HCT116 (cell line): ENCODE measurements around the gene PKP1. TPM values are rescaled to one million over a fixed set of nuclear protein-coding genes. Genes with fewer than 3 reads are reported as not detected.

Source experiments
- ATAC-seq: fragments of 200-7000 bp; cut with Tn5 transposase; 2 replicates; pipeline ENCODE4 v1.9.1; 2020; ENCODE audit warnings: mild to moderate bottlenecking, moderate library complexity
- BruUV-seq: library from RNA; stranded (reverse); fragments of 400-500 nt; replicated peaks from 2 replicates; lab custom pipeline; 2021; lab: Mats Ljungman, UMichigan
- CTCF ChIA-PET: fragments of 300-600 bp; sonication (Branson Sonifier 250); formaldehyde crosslinking; loops from one replicate; lab custom pipeline; 2021; ENCODE audit warnings: antibody characterized with exemption; lab: Charles Lee
- POLR2A ChIA-PET: fragments of 300-600, 350-600 bp; sonication (Branson Sonifier 250); formaldehyde crosslinking; loops from one replicate; lab custom pipeline; 2021; ENCODE audit warnings: antibody characterized with exemption; lab: Charles Lee
- RAD21 ChIA-PET, 2 experiments: fragments of 300-600 bp; sonication (Branson Sonifier 250); formaldehyde crosslinking; loops; one replicate each; lab custom pipeline; 2023; ENCODE audit warnings: low total read pairs in 2 of 2; ENCODE audit not compliant: uncharacterized antibody in 2 of 2, unreplicated experiment in 2 of 2, low non-redundant PET in 1 of 2; lab: Charles Lee
- DNase-seq: peaks from one replicate; pipeline ENCODE4 v3.0.0-alpha.2; 2010; ENCODE audit warnings: low read depth, low spot score
- H2AFZ ChIP-seq: fragments of 200-600 bp; shearing (Covaris generic), sonication (generic); 2 replicates; pipeline ENCODE4 v1.6.1; 2017; ENCODE audit warnings: low read depth, mixed run types, mixed read lengths, antibody characterized with exemption, low read length; ENCODE audit not compliant: poor library complexity, severe bottlenecking
- H3K27ac ChIP-seq: 2 replicates; pipeline ENCODE4 v1.5.1; 2012; ENCODE audit warnings: low read depth, low read length
- H3K27me3 ChIP-seq: fragments of 200-600 bp; sonication (generic); 2 replicates; pipeline ENCODE4 v1.6.1; 2016; ENCODE audit warnings: mixed run types, low read length, mixed read lengths; ENCODE audit not compliant: insufficient read depth
- H3K36me3 ChIP-seq, 2 experiments: fragments of 200-500 bp in 1 of 2; fragments of 200-600 bp in 1 of 2; sonication (Bioruptor generic) in 1 of 2; sonication (generic) in 1 of 2; 2 replicates each; pipeline versions ENCODE4 v1.5.1 to v1.6.1; 2014 to 2016; ENCODE audit warnings: low read length in 2 of 2, inconsistent platforms in 1 of 2, mixed read lengths in 1 of 2, mixed run types in 1 of 2; ENCODE audit not compliant: insufficient read depth in 2 of 2, control insufficient read depth in 1 of 2
- H3K4me1 ChIP-seq, 2 experiments: fragments of 200-600 bp in 1 of 2; sonication (generic) in 1 of 2; 2 replicates each; pipeline versions ENCODE4 v1.5.1 to v1.6.1; 2012 to 2017; ENCODE audit warnings: low read length in 2 of 2, inconsistent platforms in 1 of 2, mild to moderate bottlenecking in 1 of 2, mixed read lengths in 1 of 2, mixed run types in 1 of 2, moderate library complexity in 1 of 2; ENCODE audit not compliant: insufficient read depth in 2 of 2, control insufficient read depth in 1 of 2
- H3K4me2 ChIP-seq: fragments of 200-600 bp; sonication (generic); 2 replicates; pipeline ENCODE4 v1.6.1; 2017; ENCODE audit warnings: mixed run types, low read length, mixed read lengths
- H3K4me3 ChIP-seq, 2 experiments: fragments of 200-600 bp in 1 of 2; sonication (generic) in 1 of 2; replicated peaks in 1 of 2; 2 replicates each; pipeline ENCODE4 v1.5.1; 2011 to 2016; ENCODE audit warnings: low read length in 2 of 2, control low read depth in 1 of 2, low read depth in 1 of 2, mild to moderate bottlenecking in 1 of 2, mixed read lengths in 1 of 2, mixed run types in 1 of 2
- H3K79me2 ChIP-seq: fragments of 200-600 bp; sonication (generic); 2 replicates; pipeline ENCODE4 v1.6.1; 2017; ENCODE audit warnings: mild to moderate bottlenecking, mixed run types, low read length, moderate library complexity, mixed read lengths; ENCODE audit not compliant: insufficient read depth
- H3K9ac ChIP-seq: fragments of 200-600 bp; sonication (generic); 2 replicates; pipeline ENCODE4 v1.6.1; 2016; ENCODE audit warnings: low read length, mixed read lengths
- H3K9me2 ChIP-seq: fragments of 200-600 bp; sonication (generic), shearing (Covaris generic); 2 replicates; pipeline ENCODE4 v1.6.1; 2017; ENCODE audit warnings: mixed run types, mild to moderate bottlenecking, moderate library complexity; ENCODE audit not compliant: insufficient read depth
- H3K9me3 ChIP-seq, 2 experiments: fragments of 200-500 bp in 1 of 2; fragments of 200-600 bp in 1 of 2; sonication (Bioruptor generic) in 1 of 2; sonication (generic) in 1 of 2; 2 replicates each; pipeline ENCODE4 v1.6.1; 2014 to 2017; ENCODE audit warnings: low read length in 2 of 2, mixed read lengths in 2 of 2, inconsistent platforms in 1 of 2, low read depth in 1 of 2, mild to moderate bottlenecking in 1 of 2, mixed run types in 1 of 2, moderate library complexity in 1 of 2; ENCODE audit not compliant: control insufficient read depth in 1 of 2, insufficient read depth in 1 of 2
- H4K20me1 ChIP-seq: fragments of 200-600 bp; sonication (generic), shearing (Covaris generic); 2 replicates; pipeline ENCODE4 v1.6.1; 2017; ENCODE audit warnings: mixed run types, mild to moderate bottlenecking, moderate library complexity; ENCODE audit not compliant: insufficient read depth
- CTCF ChIP-seq, 3 experiments: fragments of 200-600 bp in 1 of 3; sonication (generic) in 1 of 3; IDR thresholded peaks in 2 of 3; conservative IDR thresholded peaks in 1 of 3; 2 replicates each; pipeline ENCODE4 v1.5.1; 2012 to 2017; ENCODE audit warnings: low read depth in 2 of 3, low read length in 2 of 3, antibody characterized with exemption in 1 of 3, borderline replicate concordance in 1 of 3, control low read depth in 1 of 3, mild to moderate bottlenecking in 1 of 3, mixed read lengths in 1 of 3, mixed run types in 1 of 3, moderate library complexity in 1 of 3; ENCODE audit not compliant: insufficient read depth in 1 of 3
- EZH2 ChIP-seq: fragments of 200-600 bp; sonication (generic); IDR thresholded peaks from 2 replicates; pipeline ENCODE4 v1.6.1; 2017; ENCODE audit warnings: antibody characterized with exemption, mixed run types
- JUND ChIP-seq: IDR thresholded peaks from 2 replicates; pipeline ENCODE4 v1.6.1; 2012
- RAD21 ChIP-seq: IDR thresholded peaks from 2 replicates; pipeline ENCODE4 v1.6.1; 2012; ENCODE audit warnings: low read depth, mild to moderate bottlenecking
- REST ChIP-seq: IDR thresholded peaks from 2 replicates; pipeline ENCODE4 v1.6.1; 2012; ENCODE audit warnings: low read depth
- SIN3A ChIP-seq: IDR thresholded peaks from 2 replicates; pipeline ENCODE4 v1.6.1; 2012; ENCODE audit warnings: low read depth
- TCF7L2 ChIP-seq: IDR thresholded peaks from 2 replicates; pipeline ENCODE4 v1.7.0; 2011; ENCODE audit warnings: borderline replicate concordance, inconsistent platforms; ENCODE audit not compliant: insufficient read depth, insufficient read length; ENCODE audit errors: extremely low read depth
- ZBTB33 ChIP-seq: IDR thresholded peaks from 2 replicates; pipeline ENCODE4 v1.6.1; 2011; ENCODE audit warnings: mild to moderate bottlenecking, low read length, moderate library complexity; ENCODE audit not compliant: insufficient replicate concordance; ENCODE audit errors: extremely low read depth
- ZFX ChIP-seq: fragments of 450-650 bp; IDR thresholded peaks from 2 replicates; pipeline ENCODE4 v1.6.1; 2017
- intact Hi-C: fragments of 100-400 bp; cut with micrococcal nuclease; formaldehyde crosslinking; loops from 2 replicates; pipeline ENCODE4 v1.10.0; 2022
- total RNA-seq: library from RNA; stranded (reverse); gene quantifications from one replicate; pipeline ENCODE4 v1.2.1, GENCODE V29; 2021; ENCODE audit not compliant: unreplicated experiment

The PKP1 gene
- total RNA-seq, 1 experiment from 2014 or later, result 0.07 TPM

- no peaks in the 10 kb centered on the region for H3K79me2 ChIP-seq
- DNase-seq (peak; percentile 32), ATAC-seq (peak; percentile 93)
- ChIA-PET CTCF (interaction anchor here (0.7 to 3.5 kb wide), 12 partner anchors 13 to 276 kb away, joined by 3 to 31 read pairs (median 5); no protein-coding TSS in a partner anchor), POLR2A (no interaction called here), RAD21 (interaction anchor here (0.6 to 1.9 kb wide), 5 partner anchors 53 to 490 kb away, joined by 3 to 10 read pairs (median 3); no protein-coding TSS in a partner anchor)
- H2AFZ ChIP-seq, result no peak overlapping the region
- peaks cover 9% of the 10 kb centered on the region; the same call in 1 of the 2 replicates for H3K27me3 ChIP-seq
- intact Hi-C loops, result loop anchor here (1.0 kb wide), 2 partner anchors 108 to 213 kb away; no protein-coding TSS in a partner anchor
- peak; percentile 99 for TF ChIP-seq RAD21
- no peak for TF ChIP-seq REST
- TF ChIP-seq ZBTB33, result no peak
- no peak for TF ChIP-seq EZH2
- TF ChIP-seq JUND, result no peak
- TF ChIP-seq TCF7L2, result no peak
- TF ChIP-seq CTCF (IDR thresholded peaks at IDR 0.05 in 2 of 3, conservative IDR thresholded peaks at IDR 0.05 in 1 of 3; ENCODE audit: borderline replicate concordance in 1 of 3, insufficient read depth in 1 of 3, low read depth in 2 of 3, low read length in 2 of 3), result peak; percentile 79 to 91 (median 88)
- TF ChIP-seq ZFX, result no peak
- TF ChIP-seq SIN3A, result no peak
- no peaks in the 10 kb centered on the region for H3K9me2 ChIP-seq
- no peak overlapping the region for H3K4me3 ChIP-seq
- no peaks in the 10 kb centered on the region for H4K20me1 ChIP-seq
- no peak overlapping the region for H3K9ac ChIP-seq
- no peaks in the 10 kb centered on the region for H3K9me3 ChIP-seq
- BruUV-seq, result no TSS peak
- no peak overlapping the region for H3K27ac ChIP-seq
- no peaks in the 10 kb centered on the region for H3K4me1 ChIP-seq
- no peak overlapping the region for H3K4me2 ChIP-seq
- no peaks in the 10 kb centered on the region for H3K36me3 ChIP-seq
These were observed 78.6 kb downstream of the PKP1 start for GRCh38 chr1:201361652-201362504.
